Camera-type eye (tissue), 1 donor: ENCODE results near the gene FRMPD3. TPM values are rescaled to one million over a fixed set of nuclear protein-coding genes. Genes with fewer than 3 reads are reported as not detected.

Experiments
- total RNA-seq: library from RNA; depleted of rRNA; stranded (reverse); fragments of >200 nt; gene quantifications from one replicate; pipeline ENCODE4 v1.2.3, GENCODE V29; 2014

The FRMPD3 gene
- total RNA-seq, result 1.2 TPM

GRCh38 chrX:107448998-107449835 is at the start of gene FRMPD3:
Gene FRMPD3 (plus strand): TSS chrX:107449652. CDS start chrX:107526589, 76,937 bp downstream.

Other genes with a start within 250 kb of the FRMPD3 start
- 6.1 TPM for gene NUP62CL, start 243.2 kb upstream of the FRMPD3 start, total RNA-seq
- gene DNAAF6, start 243.0 kb upstream of the FRMPD3 start, total RNA-seq, result not detected
- gene PRPS1, start 178.9 kb downstream of the FRMPD3 start, total RNA-seq, result 33.0 TPM